HUDEP-2 (cell line): ENCODE results near the gene SULF2.

Experiments
- DNase-seq, 76 experiments: peaks; one replicate each; lab custom pipeline; 2025; ENCODE audit not compliant: unreplicated experiment in 76 of 76; lab: John Stamatoyannopoulos, UW

SULF2 gene

DNA sequence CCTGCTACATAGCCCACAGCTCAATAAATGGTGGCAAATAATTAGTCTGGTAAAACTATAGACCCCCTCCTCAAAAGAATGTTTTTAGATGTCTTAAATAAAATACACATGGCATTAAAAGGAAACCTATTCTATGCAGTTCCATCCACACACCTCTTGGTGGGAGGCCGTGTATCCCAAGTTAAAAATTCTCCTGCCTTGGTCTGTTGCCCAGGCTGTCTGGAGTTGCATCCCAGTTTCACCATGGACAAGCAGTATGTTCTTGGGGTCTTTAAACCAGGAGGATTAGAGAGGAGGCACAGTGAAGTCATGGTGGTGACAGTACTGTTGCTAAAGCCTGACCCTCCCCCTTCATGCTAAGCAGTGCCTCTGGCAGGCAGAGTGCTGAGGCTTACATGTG lies 95.5 kb downstream of the SULF2 start:
- DNase-seq, result no peak

DNA sequence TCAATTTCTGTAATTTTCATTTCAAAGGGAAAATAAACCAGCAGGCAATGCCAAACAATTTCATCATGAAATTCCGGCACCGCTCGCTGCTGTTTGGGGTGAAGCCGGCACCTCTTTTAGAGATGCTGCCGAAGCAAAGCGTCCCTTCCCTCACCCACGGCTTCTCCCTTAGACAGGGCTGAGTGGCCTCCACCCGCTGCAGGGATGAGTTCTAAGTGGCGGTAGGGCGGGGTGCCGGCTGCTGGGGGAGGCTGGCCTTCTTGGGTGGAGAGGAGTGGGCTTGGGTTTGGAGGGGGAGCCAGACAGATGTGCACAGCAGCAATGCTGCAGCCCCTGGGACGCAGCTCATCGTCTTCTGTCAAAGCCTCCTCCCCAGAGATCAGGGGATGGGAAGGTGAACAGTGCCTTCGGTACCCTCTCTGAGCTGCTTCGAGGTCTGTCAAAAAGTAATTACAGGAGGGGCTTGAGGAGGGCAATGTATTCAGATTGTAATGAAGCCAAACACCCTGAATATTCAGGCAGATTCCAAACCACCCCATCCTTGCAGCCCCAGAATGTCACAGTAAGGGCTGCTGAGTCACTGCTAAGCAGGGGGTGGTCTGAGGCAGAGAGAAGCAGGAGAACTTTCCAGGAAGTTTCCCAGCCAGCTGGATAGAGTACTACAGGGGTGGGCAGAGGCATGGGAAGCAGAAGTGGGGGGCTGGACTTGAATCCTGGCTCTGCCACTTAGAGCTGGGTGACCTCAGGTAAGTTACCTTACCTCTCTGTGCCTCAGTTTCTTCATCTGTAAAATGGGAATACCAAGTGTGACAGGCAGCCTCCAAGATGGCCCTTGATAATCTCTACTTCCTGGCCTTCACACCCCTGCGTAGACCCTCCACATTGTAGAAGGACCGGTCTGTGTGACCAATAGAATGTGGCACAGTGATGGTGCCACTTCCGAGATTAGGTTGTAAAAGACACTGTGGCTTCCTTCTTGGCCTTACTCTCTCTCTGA lies 96.6 kb downstream of the SULF2 start:
- no peak for DNase-seq

DNA sequence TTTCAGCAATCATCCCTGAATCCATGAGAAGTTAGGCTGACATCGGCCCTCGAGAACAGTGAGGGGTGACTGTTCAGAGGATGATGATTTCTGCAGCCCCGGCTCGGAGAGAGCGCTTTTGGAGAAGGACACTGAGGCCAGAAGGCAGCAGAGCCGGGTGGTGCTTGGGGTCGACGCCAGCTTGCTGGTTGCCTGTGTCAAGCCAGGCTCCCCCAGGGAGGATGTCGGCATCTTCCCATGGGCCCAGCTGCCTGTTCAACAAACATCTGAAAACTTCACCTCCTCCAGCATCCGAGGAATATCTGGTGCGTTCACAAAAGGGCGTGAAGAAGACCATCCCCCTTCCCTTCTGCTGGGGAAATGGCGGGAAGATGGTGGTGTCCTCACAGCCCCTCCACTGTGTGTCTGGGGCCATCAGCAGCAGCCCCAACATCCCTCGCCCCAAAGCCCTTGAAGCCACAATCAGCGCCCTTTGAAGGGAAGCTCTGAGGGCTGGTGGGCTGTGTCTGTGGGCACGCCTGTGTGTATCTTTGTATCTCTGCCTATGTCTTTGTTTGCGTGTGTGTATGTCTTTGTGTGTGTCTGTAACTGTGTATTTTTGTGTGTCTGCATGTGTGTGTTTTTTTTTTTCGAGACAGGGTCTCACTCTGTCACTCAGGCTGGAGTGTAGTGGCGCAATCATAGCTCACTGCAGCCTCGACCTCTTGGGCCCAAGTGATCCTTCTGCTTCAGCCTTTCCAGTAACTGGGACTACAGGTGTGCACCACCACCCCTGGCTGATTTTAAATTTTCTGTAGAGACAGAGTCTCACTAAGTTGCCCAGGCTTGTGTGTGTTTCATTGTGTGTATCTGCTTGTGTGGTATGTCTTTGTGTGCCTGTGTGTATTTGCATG lies 97.9 kb downstream of the SULF2 start:
- no peak for DNase-seq

DNA sequence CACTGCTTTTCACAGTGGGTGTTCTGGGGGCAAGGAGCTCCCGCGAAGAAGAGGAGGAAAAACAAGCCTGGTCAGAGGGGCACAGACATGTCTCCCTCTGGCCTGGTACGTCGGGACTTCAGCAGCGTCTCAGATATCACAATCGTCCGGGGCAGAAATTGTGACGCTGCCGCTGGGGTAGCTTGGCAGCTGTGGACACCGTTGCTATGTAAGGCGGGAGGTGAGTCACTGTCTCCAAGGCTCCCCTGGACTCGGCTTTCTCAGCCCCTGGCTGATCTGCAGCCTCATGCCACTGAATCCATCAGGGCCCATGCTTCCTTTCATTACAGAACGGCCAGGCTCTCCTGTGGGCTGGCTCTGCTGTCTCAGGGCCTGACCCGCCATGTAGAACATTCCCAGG lies 98.7 kb downstream of the SULF2 start:
- DNase-seq, result no peak

DNA sequence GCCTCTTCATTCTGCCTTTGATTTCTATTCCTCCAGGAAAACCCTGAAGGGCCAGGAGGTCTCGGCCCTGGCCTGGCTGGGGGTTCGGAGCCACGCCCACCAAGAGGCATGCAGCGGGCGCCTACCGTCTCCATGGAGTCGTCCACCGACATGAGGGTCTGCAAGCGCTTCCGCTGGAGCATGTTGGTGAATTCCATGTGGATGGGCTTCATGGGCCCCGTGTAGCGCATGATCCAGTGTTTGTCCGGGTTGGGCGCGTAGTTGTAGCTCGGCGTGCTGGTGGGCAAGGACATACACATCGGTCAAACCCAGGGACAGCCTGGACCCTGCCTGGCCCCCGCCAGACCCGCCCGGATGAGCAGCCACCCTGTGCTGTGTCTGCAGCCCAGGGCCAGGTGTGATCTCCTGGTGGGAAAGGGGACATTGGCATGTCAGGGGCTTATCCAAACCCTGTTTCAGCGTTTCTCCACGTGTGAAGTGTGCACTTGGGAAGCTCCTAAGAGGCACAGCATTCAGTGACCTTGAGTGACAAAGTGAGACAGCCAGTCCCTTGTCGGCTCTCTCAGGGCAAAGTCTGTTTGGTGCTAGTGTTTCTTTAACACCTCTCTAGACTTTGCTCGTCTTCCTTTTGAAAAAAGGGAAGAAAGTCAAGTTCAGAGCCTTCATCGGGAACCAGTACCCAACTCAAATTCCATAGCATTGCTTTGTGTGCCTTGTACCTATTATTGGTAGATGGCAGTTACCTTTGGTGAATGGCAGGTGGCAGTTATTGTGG lies 100.8 kb downstream of the SULF2 start:
- DNase-seq, result no peak

DNA sequence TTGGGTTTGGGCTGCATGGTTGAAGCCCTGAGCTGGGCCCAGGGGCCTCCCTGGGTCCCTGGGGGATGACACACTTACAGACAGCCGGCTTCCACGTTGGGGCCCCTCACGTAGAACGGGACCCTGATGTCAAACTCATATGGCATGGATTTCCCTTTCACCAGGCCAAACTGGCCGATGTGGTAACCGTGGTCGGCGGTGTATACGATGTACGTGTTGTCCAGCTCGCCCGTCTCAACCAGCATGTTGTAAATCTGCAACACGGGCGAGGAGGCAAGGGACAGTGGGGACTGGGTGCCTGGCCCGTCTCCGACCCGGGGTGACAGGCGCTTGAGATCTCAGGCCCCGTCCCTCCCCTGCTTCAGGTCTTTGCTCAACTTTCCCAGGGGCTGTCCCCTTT lies 102.4 kb downstream of the SULF2 start:
- DNase-seq, result no peak

DNA sequence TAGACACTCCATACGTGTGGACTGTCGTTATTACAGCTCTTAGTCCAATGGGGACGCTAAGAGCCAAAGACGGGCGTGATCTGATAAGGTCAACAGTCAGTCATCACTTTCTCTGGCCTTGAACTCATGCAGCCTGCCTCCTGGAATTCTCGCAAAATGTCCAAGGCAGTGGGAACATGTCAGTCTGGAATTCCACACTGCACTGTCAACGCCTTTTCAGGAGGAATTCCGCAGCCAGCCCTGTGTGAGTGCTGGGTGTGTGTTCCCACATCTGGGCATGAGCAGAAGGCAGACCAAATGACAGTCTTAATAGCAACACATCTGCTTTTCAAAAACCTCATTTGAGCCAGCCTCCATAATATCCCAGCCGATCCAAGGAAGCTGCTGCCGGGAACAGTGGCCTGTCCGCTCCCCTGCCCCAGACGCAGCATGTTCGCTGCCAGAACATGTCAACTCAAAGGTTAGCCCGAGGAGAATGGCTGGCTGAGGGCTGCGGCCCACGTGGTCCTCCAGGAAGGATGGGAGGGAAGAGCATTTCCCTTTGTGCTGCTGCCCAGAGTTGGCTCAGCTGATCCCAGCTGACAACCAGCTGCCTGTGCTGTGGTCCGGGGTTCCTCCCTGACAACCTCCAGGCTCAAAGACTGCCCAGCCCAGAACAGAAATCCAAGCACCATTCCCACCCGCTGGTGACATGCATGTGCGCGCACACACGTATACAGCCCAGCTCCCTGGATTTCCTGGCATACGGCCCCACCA lies 103.1 kb downstream of the SULF2 start:
- DNase-seq, result no peak

DNA sequence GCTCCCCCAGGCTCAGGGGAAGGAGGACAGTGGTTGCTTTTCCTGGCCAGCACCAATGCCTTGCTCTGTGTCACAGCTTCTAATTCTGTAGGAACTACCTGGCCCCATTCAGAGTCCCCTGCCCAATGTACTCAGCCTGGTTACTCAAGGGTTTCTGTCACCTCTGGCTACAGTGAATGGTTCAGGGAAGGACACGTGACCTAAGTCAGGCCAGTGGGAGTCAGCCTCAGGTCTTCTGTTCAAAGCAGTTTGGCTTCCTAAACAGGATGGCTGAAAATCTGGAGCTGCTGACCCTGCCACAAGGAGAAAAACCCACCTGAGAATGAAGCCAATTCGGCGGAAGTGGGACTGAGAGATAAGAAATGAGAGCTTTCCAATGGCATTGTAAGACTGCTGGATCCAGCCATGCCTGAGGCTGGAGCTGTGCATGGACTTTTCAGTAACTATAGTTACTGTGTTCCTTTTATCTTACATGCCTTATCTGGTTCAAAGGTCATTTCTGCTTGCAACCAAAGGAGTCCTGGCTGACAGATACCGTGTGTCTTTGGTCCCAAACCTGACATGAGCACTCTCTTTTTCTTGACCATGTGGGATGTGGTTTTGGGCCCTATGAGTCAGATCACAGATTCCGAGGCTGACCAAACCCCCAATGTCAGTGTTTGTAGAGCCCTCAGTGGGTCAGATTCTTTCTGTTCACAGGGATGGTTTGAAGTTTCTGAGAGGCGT lies 104.3 kb downstream of the SULF2 start:
- DNase-seq, result no peak

DNA sequence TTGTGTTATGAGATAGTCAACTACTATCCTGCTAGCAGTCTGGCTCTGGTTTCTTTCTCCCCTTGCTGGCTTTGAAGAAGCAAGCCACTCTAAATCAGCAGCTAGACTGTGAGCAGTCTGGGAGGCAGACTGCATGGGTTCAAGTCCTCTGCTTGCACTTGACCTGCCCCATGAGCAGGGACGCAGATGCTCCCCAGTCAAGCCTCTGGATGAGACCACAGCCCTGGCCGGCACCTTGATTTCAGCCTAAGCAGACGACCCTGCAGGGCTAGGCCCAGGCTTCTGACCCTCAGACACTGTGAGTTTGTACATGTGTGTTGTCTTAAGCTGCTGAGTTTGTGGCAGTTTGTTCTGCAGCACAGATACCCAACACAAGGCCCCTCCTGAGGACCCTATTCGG lies 105.8 kb downstream of the SULF2 start:
- DNase-seq, result no peak

DNA sequence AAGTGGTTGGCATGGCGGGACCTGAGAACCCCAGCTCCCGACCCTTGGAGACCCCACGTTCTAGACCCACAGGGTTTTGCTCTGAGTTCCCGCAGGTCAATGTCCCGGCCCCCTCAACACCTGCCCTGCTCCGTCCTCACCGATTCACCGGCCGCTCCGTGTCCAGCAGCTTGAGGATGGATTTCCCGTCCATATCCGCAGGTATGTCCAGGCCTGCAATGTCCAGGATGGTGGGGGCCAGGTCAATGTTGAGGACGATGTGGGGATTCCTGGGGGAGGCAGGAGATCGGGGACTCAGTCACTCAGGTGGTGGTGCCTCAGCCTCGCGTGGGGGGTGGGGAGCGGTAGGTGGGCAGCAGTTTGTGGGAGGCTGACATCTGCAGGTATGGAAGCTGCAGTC lies 106.7 kb downstream of the SULF2 start:
- no peak for DNase-seq

DNA sequence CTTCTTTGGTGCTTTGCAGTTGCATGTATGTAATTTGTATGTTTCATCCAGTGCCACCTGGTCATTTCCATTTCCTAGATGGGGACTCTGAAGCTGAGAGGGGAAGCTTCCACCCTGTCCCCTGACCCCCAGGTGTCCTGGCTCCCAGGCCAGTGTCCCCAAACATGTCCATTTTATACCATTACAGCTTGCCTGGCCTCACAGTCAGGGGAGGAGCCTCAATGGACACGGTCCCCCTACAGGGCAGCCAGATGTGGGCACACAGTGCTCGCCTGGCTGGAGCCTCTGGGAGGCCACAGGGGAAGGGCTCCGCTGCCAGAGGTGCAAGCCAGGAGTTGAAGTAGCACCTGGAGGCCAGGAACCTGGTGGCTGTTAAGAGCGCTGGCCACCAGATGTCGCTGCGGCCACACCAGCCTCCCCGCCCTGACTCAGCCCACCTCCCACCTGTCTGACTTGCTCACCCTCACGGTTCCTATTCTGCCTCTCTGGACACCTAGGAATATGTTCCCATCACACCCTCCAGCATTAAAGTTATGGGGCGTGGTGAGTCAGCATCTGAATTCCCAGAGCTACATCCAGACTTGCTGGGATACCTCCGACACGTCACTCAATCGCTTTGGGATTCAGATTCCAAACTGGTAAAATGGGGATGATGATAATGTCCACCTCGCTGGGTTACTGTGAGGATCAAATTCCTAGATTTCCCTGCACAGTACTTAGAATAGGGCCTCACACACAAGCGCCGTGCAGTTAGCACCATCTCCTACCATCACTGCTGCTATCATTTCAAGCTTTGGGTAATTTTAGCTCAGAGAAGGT lies 107.4 kb downstream of the SULF2 start:
- DNase-seq, result peak in 16 of 76 experiments; percentile 2 to 32 (median 16)

DNA sequence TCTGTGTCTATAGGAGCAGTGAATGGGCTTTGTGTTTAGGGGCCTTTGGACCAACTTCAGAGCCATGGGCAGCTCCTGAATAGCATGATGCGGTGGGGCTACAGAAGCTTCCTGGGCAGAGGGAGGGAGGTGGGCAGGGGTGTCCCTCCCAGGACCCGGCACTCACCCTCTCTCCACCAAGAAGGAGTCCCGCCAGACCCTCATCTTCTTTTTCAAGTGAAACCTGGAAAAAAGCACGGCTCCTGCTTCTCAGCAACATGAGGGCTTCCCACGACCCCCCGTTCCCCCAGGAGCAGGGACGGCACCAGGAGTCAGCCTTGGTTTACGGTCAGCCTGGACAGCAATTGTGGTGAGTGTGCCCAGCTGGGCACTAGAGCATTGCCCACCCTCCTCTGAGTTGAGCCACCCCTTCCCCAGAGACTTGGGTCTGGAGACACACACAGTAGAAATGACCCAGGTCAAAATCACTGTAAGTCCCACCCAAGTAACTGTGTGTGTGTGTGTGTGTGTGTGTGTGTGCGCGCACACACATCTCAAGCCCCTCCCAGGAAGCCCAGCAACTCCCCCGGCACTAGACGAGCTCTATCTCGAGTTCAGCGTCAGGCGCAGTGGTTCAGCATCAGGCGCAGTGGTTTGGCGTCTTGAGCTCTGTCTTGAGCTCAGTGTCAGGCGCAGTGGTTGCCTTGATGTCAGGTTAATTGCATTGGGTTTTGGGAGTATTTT lies 108.2 kb downstream of the SULF2 start:
- DNase-seq, result no peak

DNA sequence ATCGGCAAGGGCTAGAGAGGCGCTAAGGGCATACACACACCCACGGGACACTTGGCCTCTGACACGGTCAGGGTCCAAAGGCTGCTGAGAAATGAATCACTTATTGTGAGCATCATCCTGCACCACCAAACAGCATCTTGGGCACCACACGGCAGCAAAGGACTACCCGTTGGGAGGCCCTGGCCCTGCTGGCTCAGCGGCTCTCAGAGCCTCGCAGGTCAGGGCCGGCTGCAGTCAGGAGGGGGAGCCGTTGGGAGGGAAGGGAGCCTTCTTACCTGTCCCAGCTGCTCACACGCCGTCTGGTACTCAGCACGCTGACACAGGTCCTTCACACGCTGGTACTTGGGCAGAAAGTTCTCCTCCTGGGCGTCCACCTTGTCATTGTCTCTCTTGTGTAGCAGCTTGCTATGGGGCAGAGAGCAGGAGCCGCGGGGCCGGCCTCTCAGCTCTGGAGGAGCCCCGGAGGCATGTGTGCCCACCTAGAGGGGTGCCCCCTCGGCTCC lies 109.0 kb downstream of the SULF2 start:
- DNase-seq, result no peak

DNA sequence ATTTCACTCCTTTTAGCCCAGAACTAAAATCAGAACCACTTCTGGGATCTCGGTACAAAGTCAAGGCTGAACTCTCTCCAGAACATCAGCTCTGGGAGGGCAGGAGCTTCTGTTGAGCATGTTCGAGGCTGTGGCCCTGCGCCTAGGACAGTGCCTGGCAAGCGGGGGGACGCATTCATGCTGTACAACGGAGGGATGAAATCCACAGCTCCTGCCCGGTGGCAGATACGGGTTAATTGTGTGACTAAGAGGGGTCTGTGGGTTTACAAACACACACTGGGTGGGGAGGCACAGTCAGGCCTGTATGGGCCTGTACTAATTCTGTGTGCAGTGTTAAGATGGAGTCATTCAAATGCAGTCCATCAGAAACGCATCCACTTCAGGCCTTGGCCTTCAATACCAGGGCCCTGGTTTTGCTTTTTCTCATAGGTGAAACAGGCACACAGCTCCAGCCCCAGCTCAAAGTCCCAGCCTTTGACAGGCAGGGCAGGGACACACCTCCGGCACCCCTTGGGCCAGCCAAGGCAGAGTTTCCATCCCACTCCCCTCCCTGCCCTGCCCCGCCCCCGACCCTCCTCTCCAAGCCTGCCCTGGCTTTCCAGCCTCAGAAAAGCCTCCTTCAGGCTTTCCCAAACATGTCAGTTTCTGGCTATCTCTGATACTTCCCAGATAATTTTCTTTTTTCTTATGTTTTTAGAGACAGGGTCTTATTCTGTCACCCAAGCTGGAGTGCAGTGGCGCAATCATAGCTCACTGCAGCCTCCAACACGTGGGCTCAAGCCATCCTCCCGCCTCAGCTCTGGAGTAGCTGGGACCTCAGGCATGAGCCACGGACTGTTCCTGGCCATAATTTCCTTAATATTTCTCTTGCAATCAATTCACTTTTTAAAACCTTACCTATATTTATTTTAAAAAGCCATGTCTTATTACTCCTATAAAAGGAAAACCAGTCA lies 109.8 kb downstream of the SULF2 start:
- no peak for DNase-seq

DNA sequence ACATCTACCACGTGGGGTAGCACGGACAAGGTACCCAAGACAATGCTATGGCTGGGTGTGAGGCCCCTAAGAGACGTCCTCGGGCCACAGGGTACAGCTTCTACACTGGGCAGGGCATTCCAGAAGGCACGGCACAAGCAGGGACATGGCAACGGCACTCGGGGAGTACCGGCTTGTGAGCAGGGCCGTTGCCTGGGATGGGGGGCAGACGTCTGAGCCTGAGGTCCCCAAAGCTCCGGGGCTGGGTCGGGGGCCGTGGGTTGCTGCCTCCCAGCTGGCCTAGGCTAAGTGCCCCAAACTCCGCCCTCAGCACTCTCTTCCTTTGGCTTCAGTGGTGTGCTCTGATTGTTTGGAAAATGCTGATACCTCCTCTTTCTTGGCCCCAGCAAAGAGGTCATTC lies 110.6 kb downstream of the SULF2 start:
- no peak for DNase-seq

DNA sequence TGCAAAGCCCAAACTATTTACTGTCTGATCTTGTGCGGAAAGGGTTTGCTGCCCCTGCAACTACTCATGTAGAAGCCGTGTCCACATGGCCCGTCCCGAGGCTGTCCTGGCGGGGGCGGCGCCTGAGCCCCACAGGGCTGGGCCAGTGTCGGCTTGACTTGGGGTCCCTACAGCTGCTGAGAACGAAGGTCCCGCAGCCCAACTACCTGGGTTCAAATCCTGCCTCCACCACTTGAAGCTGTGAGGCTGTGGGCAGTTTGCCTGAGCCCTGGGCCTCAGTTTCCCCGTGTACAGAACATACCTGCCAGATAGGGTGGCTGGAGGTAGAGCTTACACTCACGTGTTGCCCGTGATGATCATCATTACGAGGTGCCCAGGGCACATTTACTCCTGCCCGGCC lies 111.1 kb downstream of the SULF2 start:
- DNase-seq, result no peak

DNA sequence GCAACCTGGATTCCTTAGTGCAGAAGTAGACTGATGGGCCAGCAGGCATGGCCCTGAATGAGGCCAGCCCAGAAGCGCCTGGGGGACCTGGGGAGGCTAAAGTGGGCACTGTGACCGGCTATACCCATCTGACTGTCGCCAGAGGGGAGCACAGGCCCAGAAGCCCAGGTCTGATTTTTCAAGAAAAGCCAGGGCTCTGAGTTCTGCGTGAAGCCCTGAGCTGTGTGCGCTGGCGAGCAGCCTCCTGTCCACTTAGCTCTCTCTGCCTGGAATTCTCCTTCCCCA lies 111.7 kb downstream of the SULF2 start:
- no peak for DNase-seq
